ENCODE data around the gene PKNOX2.

Gene PKNOX2

DNA sequence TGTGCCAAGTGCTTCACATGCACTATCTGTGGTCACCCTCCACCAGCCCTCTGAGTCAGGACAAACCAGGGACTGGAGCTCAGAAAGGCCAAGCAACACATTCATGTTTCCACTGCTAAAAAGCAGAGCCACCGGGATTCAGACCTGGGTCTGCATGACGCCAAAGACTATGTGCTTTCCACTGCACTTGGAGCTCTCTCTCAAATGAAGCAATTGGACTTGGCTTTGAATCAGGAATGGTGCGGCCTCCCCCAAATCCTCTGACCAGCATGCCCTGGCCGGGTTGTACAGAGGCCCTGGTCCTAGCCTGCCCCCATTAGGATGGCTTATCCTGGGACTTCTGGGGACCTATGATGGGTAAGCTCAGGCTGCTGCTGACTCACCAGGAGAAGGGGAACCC, 80.7 kb downstream of the PKNOX2 start:
- DNase-seq (ENCODE audit: low read depth in 2 of 2), result peak in 1 of 2 donors; percentile 75
- no peak overlapping the region for H3K4me3 ChIP-seq (replicated peaks in 1 of 2; ENCODE audit: low read depth in 2 of 2, low read length in 2 of 2)
- TF ChIP-seq, protein P1, sequence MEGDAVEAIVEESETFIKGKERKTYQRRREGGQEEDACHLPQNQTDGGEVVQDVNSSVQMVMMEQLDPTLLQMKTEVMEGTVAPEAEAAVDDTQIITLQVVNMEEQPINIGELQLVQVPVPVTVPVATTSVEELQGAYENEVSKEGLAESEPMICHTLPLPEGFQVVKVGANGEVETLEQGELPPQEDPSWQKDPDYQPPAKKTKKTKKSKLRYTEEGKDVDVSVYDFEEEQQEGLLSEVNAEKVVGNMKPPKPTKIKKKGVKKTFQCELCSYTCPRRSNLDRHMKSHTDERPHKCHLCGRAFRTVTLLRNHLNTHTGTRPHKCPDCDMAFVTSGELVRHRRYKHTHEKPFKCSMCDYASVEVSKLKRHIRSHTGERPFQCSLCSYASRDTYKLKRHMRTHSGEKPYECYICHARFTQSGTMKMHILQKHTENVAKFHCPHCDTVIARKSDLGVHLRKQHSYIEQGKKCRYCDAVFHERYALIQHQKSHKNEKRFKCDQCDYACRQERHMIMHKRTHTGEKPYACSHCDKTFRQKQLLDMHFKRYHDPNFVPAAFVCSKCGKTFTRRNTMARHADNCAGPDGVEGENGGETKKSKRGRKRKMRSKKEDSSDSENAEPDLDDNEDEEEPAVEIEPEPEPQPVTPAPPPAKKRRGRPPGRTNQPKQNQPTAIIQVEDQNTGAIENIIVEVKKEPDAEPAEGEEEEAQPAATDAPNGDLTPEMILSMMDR (IDR thresholded peaks at IDR 0.05; ENCODE audit: low read depth, low read length), result no peak

DNA sequence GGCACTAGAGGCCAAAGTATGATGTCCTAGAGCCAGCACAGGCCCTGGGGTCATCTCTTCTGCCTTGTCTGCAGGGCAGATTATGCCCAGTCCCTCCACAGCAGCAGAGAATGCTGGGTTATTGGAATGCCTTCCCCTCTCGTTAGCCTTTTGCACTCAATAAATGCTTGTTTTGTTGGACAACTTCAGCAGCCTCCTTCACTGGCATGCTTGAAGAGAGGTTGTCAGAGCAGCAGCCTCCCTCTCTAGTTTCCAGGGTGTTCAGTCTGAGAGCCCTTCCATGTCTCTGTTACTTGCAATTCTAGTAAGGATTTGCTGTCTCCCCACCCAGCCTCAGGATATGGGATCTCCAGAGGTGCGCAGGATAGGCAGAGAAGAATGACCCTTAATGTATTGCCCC, 82.9 kb downstream of the PKNOX2 start:
- TF ChIP-seq, protein P1 (IDR thresholded peaks at IDR 0.05; ENCODE audit: low read depth, low read length), result no peak
- H3K4me3 ChIP-seq (replicated peaks in 1 of 2; ENCODE audit: low read depth in 2 of 2, low read length in 2 of 2), result no peak overlapping the region
- DNase-seq (ENCODE audit: low read depth in 2 of 2), result no peak

DNA sequence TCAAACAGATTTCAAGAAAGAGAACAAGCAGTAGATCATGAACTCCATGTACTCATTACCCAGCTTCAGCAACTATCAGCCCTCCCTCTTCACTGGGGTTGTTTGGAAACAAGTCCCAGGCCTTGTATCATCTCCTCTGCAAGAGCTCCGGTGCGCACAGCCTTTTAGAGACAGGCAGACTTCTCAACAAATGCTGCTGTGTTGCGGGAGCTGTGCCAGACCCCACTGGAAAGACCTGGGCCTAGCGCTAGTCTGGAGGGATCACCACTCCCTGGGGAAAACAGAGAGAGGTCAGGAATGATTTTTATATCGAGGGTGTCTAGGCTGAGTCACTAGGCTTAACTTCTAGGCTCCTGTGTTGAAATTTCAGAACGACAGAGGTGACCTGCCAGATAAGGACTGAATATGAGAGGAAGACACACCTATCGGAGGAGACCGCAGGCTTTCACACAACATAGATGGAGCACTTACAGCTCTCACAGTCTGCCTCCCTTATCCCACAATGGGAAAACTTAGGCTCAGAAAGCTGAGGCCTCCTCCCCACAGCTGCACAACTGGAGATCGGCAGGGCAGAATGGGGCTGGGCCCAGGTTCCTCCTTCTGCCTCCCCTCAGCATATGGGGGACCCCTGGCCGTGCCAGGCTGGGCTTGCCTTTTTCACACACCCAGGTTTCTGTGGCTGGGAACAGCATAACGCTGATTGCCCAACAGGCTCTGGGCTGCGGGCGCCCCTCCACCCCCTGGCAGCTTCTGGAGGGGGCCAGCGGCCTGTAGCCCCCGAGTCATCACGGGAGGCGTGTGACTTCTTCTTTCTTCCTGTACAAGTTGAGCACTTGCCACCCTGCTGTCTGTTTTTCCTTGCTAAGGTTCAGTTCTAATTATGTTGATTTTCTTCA, 86.0 kb downstream of the PKNOX2 start:
- TF ChIP-seq, protein P1 (IDR thresholded peaks at IDR 0.05; ENCODE audit: low read depth, low read length), result no peak
- no peak overlapping the region for H3K4me3 ChIP-seq (replicated peaks in 1 of 2; ENCODE audit: low read depth in 2 of 2, low read length in 2 of 2)
- DNase-seq (ENCODE audit: low read depth in 2 of 2), result peak in 1 of 2 donors; percentile 7

DNA sequence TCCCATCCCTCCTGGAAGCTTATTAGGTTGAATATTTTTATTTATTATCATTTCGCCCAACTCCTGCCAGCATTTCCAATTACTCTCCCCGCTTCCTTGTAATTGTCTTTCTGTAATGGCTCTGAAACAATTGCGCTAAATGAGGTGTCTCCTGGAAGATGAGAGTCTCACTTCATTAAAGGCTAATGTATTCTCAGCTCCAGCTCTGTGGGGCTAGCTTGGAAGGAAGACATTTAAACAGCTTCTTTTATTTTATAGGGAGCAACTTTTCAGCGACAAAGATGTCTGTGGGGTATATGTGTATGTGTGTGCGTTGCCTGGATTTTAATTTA, 86.6 kb downstream of the PKNOX2 start:
- DNase-seq (ENCODE audit: low read depth in 2 of 2), result no peak
- no peak overlapping the region for H3K4me3 ChIP-seq (replicated peaks in 1 of 2; ENCODE audit: low read depth in 2 of 2, low read length in 2 of 2)
- TF ChIP-seq, protein P1 (IDR thresholded peaks at IDR 0.05; ENCODE audit: low read depth, low read length), result no peak

DNA sequence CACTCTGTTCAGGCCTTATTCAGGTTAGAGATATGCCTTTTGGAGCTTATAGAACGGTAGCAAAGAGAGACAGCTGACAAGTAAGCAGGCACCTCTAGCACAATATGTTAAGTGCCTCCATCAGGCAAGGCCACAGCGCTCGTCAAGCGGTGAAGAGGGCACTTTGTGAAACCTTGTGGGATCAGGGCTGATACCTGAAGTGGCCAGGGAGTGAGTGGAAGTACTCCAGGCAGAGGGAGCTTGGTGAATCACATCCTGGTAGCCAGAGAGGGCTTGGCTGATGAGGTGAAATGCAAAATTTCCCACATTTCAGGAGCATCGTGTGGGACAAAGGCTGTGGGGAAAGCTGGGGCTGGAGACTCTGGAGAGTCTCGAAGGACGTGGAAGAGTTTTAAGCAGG, 87.4 kb downstream of the PKNOX2 start:
- peak in 1 of 2 donors; percentile 9 for DNase-seq (ENCODE audit: low read depth in 2 of 2)
- no peak overlapping the region for H3K4me3 ChIP-seq (replicated peaks in 1 of 2; ENCODE audit: low read depth in 2 of 2, low read length in 2 of 2)
- TF ChIP-seq, protein P1 (IDR thresholded peaks at IDR 0.05; ENCODE audit: low read depth, low read length), result no peak

DNA sequence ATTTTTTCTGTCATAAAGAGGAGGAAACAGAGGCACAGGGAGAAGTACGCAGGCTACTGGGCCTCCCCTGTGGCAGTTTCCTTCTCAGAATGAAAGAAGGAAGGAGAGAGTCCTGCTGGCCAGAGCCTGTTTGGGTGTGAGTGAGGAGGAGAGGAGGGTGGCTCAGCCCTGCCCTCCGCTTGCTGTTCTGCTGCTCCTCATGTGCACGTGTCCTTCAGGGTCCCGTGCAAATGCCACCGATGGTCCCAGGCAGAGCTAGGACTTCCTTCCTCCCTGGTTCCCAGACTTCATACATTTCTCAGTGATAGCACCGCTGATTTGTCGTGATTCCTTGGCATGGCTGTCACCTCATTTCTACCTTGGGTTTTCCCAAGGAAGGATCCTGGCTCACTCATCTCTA, 88.7 kb downstream of the PKNOX2 start:
- H3K4me3 ChIP-seq (replicated peaks in 1 of 2; ENCODE audit: low read depth in 2 of 2, low read length in 2 of 2), result no peak overlapping the region
- DNase-seq (ENCODE audit: low read depth in 2 of 2), result no peak
- TF ChIP-seq, protein P1 (IDR thresholded peaks at IDR 0.05; ENCODE audit: low read depth, low read length), result no peak

All from cardiac fibroblast (primary cell).